Stimulated activated naive CD8-positive, alpha-beta T cell treated with anti-CD3 and anti-CD28 coated beads, Interleukin-15, amount 100 ng/mL, for 72 hours (primary cell): Measurements from ENCODE around the gene CDCA7.

Experiments used
- ATAC-seq: fragments of 150-1000 bp; cut with Tn5 transposase; 2 replicates; pipeline ENCODE4 v1.10.0; 2021; ENCODE audit warnings: mild to moderate bottlenecking, moderate library complexity
- DNase-seq, 2 donors: peaks; one replicate each; pipeline ENCODE4 v3.0.0; 2021 to 2022
- H3K27ac Mint-ChIP-seq, 2 donors: one replicate each; pipeline ENCODE4 v1.8.0; 2022; ENCODE audit warnings: mild to moderate bottlenecking in 2 of 2, mixed read lengths in 2 of 2, moderate library complexity in 2 of 2
- H3K27me3 Mint-ChIP-seq: one replicate; pipeline ENCODE4 v1.8.0; 2022; ENCODE audit warnings: mixed read lengths
- H3K4me1 Mint-ChIP-seq: one replicate; pipeline ENCODE4 v1.8.0; 2022; ENCODE audit warnings: mild to moderate bottlenecking, mixed read lengths
- H3K4me3 Mint-ChIP-seq, 2 donors: one replicate each; pipeline ENCODE4 v1.8.0; 2022; ENCODE audit warnings: mild to moderate bottlenecking in 2 of 2, mixed read lengths in 2 of 2, moderate library complexity in 1 of 2
- H3K9me3 Mint-ChIP-seq, 2 donors: one replicate each; pipeline ENCODE4 v1.8.0; 2022; ENCODE audit warnings: mixed read lengths in 2 of 2

The CDCA7 gene

DNA sequence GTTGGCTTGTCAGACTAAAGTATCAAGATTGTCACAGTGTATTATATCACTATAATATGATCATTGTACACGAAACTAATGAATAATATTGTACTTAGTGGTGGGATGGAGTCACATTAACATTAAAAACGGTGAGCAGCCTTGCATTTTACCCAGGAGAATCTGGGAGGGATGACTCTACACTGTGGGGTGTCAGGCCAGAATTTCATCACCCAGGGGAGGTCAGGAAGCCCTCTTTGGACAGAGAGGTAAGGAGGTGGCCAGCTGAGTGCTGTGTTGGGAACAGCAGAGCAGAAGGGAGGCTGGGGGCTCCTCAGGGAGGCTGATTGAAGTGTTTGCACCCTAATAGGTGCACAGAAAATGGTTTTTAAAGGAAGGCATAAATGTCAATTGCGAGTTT, 33.0 kb downstream of the CDCA7 start:
- Mint-ChIP-seq H3K27ac (no peak overlapping the region), H3K4me3 (no peak overlapping the region), H3K9me3 (no peaks in the 10 kb centered on the region), H3K4me1 (no peaks in the 10 kb centered on the region), H3K27me3 (peaks cover 6% of the 10 kb centered on the region)
- ATAC-seq (no peak), DNase-seq (no peak)

DNA sequence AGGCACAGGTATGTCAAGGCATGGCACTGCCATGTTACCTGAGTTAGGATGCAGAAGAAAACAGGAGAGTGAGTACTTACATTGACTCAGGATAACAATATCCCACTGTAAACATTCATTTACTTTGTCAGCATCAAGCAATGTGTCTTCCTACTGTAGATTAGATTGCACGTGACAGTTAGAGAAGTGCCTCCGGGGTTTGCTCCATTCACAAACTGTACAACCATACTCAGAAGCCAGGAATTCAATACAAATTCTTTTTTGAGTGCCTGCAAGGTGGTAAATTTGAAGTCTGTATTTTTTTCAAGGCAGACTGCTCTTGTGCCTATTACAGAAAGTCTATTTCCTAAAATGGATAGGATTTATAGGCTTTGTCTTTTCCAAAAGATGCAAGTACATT, 34.1 kb downstream of the CDCA7 start:
- Mint-ChIP-seq H3K4me3 (no peak overlapping the region), H3K27ac (no peak overlapping the region), H3K9me3 (no peaks in the 10 kb centered on the region), H3K4me1 (no peaks in the 10 kb centered on the region), H3K27me3 (peaks cover 8% of the 10 kb centered on the region)
- ATAC-seq (no peak), DNase-seq (no peak)

GRCh38 chr2:173390036-173390435, 35.4 kb downstream of the CDCA7 start:
- DNase-seq (no peak), ATAC-seq (no peak)
- H3K27ac Mint-ChIP-seq: no peak overlapping the region
- H3K4me3 Mint-ChIP-seq: no peak overlapping the region
- no peaks in the 10 kb centered on the region for H3K9me3 Mint-ChIP-seq
- H3K27me3 Mint-ChIP-seq: peaks cover 20% of the 10 kb centered on the region
- no peaks in the 10 kb centered on the region for H3K4me1 Mint-ChIP-seq

GRCh38 chr2:173392731-173393130, 38.1 kb downstream of the CDCA7 start:
- Mint-ChIP-seq H3K27me3 (peaks cover 43% of the 10 kb centered on the region), H3K27ac (no peak overlapping the region), H3K9me3 (no peaks in the 10 kb centered on the region), H3K4me1 (no peaks in the 10 kb centered on the region), H3K4me3 (no peak overlapping the region)
- DNase-seq: no peak
- ATAC-seq: no peak

DNA sequence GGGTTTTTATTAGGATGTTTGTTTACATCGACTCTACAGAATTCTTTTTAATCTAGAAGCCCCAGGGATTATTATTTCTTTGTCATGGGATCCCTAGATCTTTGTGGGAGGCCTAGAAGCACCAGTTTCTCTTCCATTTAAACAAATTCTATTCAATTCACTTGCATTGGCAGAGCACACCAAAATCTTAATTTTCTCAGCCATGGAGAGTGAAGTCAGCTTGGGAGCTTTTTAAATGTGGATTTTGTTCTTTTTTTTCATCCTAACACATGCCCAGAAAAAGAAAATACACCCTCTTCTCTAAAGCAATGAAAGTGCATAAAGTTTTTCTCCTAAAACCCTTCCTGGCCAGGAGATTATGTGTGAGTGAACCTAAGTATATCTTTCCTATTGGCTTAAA, 38.5 kb downstream of the CDCA7 start:
- Mint-ChIP-seq H3K27ac (no peak overlapping the region), H3K4me1 (no peaks in the 10 kb centered on the region), H3K4me3 (no peak overlapping the region), H3K27me3 (peaks cover 44% of the 10 kb centered on the region), H3K9me3 (no peaks in the 10 kb centered on the region)
- no peak for ATAC-seq
- no peak for DNase-seq

- Mint-ChIP-seq H3K9me3 (no peaks in the 10 kb centered on the region), H3K4me3 (no peak overlapping the region), H3K4me1 (no peaks in the 10 kb centered on the region)
These were observed 39.0 kb downstream of the CDCA7 start for GRCh38 chr2:173393636-173394035.

GRCh38 chr2:173394091-173394974, 39.7 kb downstream of the CDCA7 start:
- Mint-ChIP-seq H3K9me3 (no peaks in the 10 kb centered on the region), H3K4me3 (no peak overlapping the region), H3K4me1 (no peaks in the 10 kb centered on the region), H3K27ac (no peak overlapping the region), H3K27me3 (peaks cover 48% of the 10 kb centered on the region)
- DNase-seq (no peak), ATAC-seq (no peak)

More at GRCh38 chr2:173393636-173394035, 39.0 kb downstream of the CDCA7 start:
- no peak for DNase-seq
- H3K27me3 Mint-ChIP-seq: peaks cover 44% of the 10 kb centered on the region
- ATAC-seq: no peak
- H3K27ac Mint-ChIP-seq: no peak overlapping the region

DNA sequence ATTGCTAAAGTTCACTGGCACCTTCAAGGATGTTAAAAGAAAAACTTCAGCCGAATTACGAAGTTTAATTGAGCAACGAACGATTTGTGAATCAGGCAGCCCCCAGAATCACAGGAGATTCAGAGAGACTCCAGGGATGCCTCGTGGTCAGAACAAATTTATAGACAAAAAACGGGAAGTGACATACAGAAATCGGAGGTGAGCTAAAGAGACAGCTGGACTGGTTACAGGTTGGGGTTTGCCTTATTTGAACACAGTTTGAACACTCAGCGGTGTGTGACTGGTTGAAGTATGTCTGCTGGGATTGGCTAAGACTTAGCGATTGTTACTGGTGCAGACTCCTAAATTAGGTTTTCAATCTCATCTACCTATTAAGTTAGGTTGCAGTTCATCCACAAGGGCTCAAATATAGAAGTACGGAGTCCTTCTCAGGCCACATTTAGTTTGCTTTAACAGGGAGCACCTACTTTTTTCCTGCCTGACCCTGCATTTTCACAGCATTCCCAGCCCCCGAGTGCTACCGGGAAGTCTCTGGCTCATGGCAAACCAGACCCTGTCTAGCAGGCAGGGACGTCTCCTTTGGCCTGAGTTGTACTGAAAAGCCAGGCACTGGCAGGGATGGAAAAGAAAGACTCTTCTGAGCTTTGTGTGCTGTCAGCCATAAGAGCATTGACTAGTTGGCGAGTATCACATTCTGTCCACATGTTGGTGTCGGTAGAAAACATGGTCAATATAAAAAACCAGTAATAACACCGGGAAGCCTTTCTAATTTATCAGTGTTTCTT, 41.1 kb downstream of the CDCA7 start:
- no peaks in the 10 kb centered on the region for H3K4me1 Mint-ChIP-seq
- H3K4me3 Mint-ChIP-seq: no peak overlapping the region
- DNase-seq (no peak), ATAC-seq (no peak)
- H3K27ac Mint-ChIP-seq: no peak overlapping the region
- H3K9me3 Mint-ChIP-seq: no peaks in the 10 kb centered on the region
- H3K27me3 Mint-ChIP-seq: peaks cover 63% of the 10 kb centered on the region

GRCh38 chr2:173397539-173397938, 42.9 kb downstream of the CDCA7 start:
- Mint-ChIP-seq H3K4me1 (peaks cover 5% of the 10 kb centered on the region), H3K9me3 (no peaks in the 10 kb centered on the region), H3K27me3 (peaks cover 76% of the 10 kb centered on the region), H3K27ac (no peak overlapping the region), H3K4me3 (no peak overlapping the region)
- no peak for ATAC-seq
- no peak for DNase-seq

- DNase-seq: no peak
- Mint-ChIP-seq H3K27ac (no peak overlapping the region), H3K4me1 (peaks cover 8% of the 10 kb centered on the region), H3K9me3 (no peaks in the 10 kb centered on the region), H3K4me3 (no peak overlapping the region), H3K27me3 (peaks cover 86% of the 10 kb centered on the region)
- ATAC-seq: no peak
These were observed 44.6 kb downstream of the CDCA7 start for GRCh38 chr2:173399229-173399628.

GRCh38 chr2:173400760-173401159, 46.1 kb downstream of the CDCA7 start:
- H3K9me3 Mint-ChIP-seq: no peaks in the 10 kb centered on the region
- peaks cover 81% of the 10 kb centered on the region for H3K27me3 Mint-ChIP-seq

GRCh38 chr2:173401716-173402326, 47.1 kb downstream of the CDCA7 start:
- H3K27ac Mint-ChIP-seq: no peak overlapping the region
- DNase-seq (no peak), ATAC-seq (no peak)
- H3K27me3 Mint-ChIP-seq: peaks cover 74% of the 10 kb centered on the region
- H3K9me3 Mint-ChIP-seq: no peaks in the 10 kb centered on the region
- peaks cover 8% of the 10 kb centered on the region for H3K4me1 Mint-ChIP-seq
- no peak overlapping the region for H3K4me3 Mint-ChIP-seq

More at GRCh38 chr2:173400760-173401159, 46.1 kb downstream of the CDCA7 start:
- DNase-seq: no peak
- H3K4me1 Mint-ChIP-seq: peaks cover 8% of the 10 kb centered on the region
- ATAC-seq: no peak
- no peak overlapping the region for H3K4me3 Mint-ChIP-seq
- H3K27ac Mint-ChIP-seq: no peak overlapping the region

DNA sequence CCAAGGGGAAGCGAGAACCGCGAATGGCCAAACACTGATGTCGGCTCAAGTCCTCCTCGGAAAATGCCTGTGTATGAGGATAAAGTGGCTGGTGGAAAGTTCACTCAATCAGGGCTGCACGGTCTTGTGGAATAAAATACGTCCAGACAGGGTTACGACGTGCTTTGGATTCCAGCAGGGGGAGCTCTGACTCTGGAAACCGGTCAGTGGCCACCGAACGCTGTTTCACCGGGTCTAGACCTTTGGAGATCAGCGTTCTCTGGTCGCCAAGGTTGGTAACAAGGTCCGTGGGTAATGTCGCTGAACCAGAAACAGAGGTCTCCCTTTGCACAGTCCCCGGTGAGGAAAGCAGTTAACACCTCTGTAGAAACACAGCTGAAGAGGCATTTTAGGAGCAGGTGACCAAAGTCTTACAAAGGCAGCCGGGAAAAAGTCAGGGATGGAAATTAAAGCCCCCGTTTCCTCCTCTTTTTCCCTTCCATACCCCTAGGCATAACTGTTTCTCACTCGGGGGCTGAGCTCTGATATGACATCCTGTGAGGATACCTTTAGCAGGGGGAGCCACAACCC, 47.8 kb downstream of the CDCA7 start:
- H3K4me1 Mint-ChIP-seq: peaks cover 8% of the 10 kb centered on the region
- peak overlapping the region in 1 of 2 donors; percentile 44 for H3K27ac Mint-ChIP-seq
- no peaks in the 10 kb centered on the region for H3K9me3 Mint-ChIP-seq
- ATAC-seq: peak; percentile 93
- H3K27me3 Mint-ChIP-seq: peaks cover 68% of the 10 kb centered on the region
- H3K4me3 Mint-ChIP-seq: no peak overlapping the region
- peak; percentile 74 to 76 for DNase-seq

- Mint-ChIP-seq H3K4me1 (peaks cover 8% of the 10 kb centered on the region), H3K27ac (no peak overlapping the region), H3K27me3 (peaks cover 52% of the 10 kb centered on the region), H3K9me3 (no peaks in the 10 kb centered on the region), H3K4me3 (no peak overlapping the region)
- DNase-seq: no peak
- ATAC-seq: no peak
These were observed 50.4 kb downstream of the CDCA7 start for GRCh38 chr2:173404841-173405750.

DNA sequence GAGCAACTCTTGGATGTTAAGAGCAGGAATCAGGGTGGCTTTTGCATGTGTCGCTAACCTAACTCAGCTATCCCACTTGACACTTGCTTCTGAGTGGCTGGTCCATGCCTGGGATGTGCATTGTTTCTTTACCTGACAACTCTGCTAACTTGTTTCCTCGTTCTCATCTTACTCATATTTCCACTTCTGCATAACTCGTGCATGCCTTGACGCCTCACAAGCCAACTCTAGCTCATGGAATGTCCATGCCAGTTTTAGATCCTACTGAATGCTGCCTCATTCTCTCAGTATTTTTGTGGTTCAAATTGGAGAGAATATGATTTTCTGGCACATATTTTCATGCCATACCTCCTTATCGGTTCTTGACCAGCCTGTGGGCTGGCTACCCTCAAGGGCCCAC, 52.5 kb downstream of the CDCA7 start:
- peaks cover 31% of the 10 kb centered on the region for H3K27me3 Mint-ChIP-seq
- H3K27ac Mint-ChIP-seq: no peak overlapping the region

More for the DNA sequence above, 52.5 kb downstream of the CDCA7 start:
- DNase-seq (no peak), ATAC-seq (no peak)
- Mint-ChIP-seq H3K4me3 (no peak overlapping the region), H3K9me3 (no peaks in the 10 kb centered on the region), H3K4me1 (peaks cover 6% of the 10 kb centered on the region)
